GM21526 (cell line): ENCODE results near the gene IFT122.
"Not testable (repeated sequence)": the region's sequence is repeated elsewhere in the genome, so short reads cannot be mapped to it uniquely, and the experiment has no call there.

Experiments used
- ATAC-seq: cut with Tn5 transposase; IDR thresholded peaks from one replicate; pipeline ENCODE4 v1.9.1; 2021; ENCODE audit warnings: moderate library complexity; ENCODE audit not compliant: unreplicated experiment, low FRiP score

The IFT122 gene

DNA sequence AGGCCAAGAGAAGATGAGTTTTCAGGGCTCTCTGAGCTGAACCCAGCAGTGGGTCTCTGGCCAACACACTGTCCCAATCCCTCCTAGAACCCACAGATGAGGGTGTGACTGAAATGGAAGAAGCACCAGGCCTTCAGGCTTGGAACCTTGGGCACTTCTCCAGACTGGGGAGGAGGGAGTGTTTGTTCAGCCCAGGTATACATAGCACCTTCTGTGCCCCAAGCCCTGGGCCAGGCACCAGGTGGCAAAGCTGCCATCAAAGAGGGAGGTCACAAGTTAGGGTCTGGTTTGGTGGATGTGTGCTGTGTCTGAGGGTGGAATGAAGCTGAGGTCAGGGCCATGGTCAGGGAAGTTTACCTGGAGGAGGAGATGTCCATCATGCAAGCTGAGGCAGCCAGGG, 72.6 kb downstream of the IFT122 start:
- ATAC-seq = no peak

DNA sequence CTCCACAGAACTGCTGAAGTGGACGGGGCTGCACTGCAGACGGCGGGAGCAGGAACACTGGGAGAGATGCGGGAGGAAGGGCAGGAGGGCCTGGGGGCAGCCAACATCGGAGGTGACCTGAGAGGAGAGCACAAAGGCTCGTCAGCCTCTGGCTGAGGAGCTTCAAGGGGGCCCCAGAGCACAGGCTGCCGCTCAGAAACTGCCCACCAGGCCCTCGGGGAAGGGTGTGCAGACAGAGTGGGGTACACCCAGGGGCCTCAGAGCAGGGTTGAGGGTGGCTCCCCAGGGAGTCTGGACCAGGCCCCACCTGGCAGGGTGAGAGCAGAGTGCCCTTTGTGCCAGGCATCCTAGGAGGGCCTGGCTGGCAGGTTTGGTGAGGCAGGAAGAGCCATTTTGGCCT, 73.7 kb downstream of the IFT122 start:
- no peak for ATAC-seq

DNA sequence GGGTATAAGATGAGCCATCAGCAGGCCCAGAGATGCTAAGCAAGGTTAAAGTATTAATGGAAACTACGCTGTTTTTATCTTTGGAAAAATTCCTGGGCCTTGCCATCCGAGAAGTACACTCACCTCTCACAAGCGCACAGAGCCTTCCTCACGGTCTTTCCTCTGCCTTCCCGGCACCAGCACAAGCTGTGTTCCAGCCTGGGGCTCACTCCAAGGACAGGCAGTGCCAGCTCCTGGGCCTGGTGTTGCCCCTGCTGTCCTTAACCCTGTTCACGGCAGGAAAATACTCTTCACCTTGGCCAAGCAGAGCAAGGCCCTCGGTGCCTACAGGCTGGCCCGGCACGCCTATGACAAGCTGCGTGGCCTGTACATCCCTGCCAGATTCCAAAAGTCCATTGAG, 74.1 kb downstream of the IFT122 start:
- no peak for ATAC-seq

GRCh38 chr3:129514563-129514962, 74.5 kb downstream of the IFT122 start:
- no peak for ATAC-seq

GRCh38 chr3:129515108-129515820, 75.2 kb downstream of the IFT122 start:
- ATAC-seq = not testable (repeated sequence)

DNA sequence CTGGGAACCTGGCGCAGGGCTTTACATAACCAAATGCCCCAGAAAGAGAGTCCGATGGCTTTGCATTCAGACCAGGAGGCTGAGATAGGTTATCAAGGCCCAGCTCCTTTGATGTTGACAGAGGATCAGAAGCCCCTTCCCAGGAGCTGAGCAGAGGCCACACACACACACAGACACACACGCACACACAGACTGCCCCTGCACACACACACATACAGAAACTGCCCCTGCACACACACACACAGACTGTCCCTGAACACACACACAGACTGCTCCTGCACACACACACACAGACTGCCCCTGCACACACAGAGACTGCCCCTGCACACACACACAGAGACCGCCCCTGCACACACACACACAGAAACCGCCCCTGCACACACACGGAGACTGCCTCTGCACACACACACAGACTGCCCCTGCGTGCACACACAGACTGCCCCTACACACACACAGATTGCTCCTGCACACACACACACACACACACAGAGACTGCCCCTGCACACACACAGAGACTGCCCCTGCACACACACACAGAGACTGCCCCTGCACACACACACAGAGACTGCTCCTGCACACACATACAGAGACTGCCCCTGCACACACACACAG, 75.9 kb downstream of the IFT122 start:
- not testable (repeated sequence) for ATAC-seq

DNA sequence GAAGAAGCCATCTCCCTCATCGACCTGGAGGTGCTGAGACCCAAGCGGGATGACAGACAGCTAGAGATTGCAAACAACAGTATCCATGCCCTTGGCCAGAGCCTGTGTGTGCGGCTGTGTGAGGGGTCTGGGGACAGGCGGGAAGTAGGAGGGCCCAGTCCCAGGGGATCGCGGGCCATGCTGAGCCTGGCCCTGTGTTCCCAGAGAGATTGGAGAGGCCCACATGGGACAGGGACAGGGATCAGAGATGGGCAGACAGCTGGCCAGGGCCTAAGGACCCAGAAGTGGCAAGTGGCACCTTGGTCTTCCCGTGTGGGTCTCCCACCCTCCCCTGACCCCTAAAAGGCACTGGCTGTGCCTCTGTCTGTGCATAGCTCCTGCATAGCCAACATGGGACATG, 77.5 kb downstream of the IFT122 start:
- no peak for ATAC-seq

- no peak for ATAC-seq
These were observed 78.1 kb downstream of the IFT122 start for GRCh38 chr3:129518038-129518561.

GRCh38 chr3:129518581-129518980, 78.6 kb downstream of the IFT122 start:
- ATAC-seq = no peak

GRCh38 chr3:129519449-129519848, 79.4 kb downstream of the IFT122 start:
- no peak for ATAC-seq

- ATAC-seq = no peak
These were observed 80.1 kb downstream of the IFT122 start for GRCh38 chr3:129519896-129520715.

GRCh38 chr3:129520960-129521359, 80.9 kb downstream of the IFT122 start:
- ATAC-seq = no peak

DNA sequence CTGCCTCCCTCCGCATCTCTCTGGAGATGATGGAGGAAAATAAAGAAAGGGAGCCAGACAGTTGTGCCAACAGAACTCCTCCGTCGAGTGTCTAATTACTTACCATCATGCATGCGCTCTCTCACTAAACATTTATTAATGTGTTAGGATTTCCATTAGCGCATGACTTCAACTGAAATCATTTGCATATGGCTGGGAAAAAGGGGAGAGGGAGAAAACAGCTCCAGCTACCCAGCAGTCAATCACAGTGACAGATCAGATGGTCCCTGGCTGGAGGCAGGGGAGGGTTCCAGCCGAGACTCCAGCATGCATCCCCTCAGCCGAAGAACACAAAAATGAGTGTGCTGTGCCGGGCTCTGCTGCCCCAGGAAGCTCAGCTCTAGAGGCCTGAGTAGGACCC, 81.6 kb downstream of the IFT122 start:
- no peak for ATAC-seq

DNA sequence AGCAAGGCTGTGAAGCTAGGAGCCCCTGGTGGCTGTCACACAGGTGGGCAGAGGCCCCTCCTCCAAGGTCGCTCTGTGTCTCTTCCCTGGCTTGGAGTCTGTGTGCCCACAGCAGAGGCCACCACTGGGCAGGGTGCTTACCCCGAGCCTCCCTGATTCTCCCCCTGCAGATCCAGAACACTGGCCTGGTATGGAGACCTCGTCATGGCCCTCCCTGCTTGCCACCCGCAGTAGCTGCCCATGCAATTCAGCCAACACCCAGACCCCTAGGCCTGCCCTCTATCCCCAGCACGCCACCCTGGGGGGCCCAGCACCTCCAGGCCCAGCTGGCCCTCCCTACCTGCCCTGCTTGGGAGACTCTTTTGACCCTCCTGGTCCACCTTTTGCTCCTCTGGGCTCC, 82.9 kb downstream of the IFT122 start:
- no peak for ATAC-seq

DNA sequence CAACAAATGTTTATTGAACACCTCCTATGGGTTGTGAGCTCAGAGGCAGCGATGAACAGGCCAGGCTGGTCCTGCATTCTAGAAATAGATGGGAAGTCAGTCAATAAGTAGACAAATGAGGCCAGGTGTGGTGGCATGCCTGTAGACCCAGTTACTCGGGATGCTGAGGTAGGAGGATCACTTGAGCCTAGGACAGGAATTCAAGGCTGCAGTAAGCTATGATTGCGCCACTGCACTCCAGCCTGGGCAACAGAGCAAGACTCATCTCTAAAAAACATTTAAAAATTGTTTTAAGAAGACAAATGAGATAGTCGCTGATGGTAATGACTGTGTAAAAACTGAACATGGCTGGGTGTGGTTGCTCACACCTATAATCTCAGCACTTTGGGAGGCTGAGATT, 84.1 kb downstream of the IFT122 start:
- no peak for ATAC-seq

GRCh38 chr3:129525341-129525968, 85.4 kb downstream of the IFT122 start:
- ATAC-seq = no peak

DNA sequence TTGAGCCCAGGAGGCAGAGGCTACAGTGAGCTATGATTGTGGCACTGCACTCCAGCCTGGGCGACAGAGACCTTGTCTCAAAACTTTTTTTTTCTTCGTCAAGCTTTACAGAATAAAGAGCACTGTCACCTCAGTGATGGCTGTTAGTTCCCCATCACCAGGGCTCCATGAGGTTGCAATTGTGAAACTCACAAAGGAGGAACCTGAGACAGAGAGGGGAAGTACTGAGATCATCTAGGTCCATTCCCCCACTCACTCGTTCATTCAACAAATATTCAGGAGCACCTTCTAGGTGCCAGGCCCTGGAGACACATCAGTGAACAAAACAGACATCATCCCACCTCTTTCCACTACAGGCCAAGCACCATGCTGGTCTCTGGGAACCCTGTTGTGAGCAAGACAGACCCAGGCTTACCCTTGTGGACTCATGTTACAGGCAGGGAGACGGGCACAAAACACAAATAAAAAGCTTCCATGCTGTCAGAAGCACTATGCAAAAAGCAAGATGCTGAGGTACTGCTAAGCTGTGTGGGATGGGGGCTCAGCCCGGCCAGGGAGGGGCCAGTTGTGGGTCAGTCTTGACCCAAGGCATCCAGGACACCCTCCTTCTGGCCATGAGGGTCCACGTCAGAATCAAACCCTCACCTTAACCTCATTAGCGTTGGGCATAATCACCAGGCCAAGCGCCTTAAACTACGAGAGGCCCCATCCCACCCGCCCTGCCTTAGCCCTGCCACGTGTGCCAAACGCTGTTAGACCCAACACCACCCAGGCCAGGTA, 86.3 kb downstream of the IFT122 start:
- ATAC-seq = peak; percentile 80

DNA sequence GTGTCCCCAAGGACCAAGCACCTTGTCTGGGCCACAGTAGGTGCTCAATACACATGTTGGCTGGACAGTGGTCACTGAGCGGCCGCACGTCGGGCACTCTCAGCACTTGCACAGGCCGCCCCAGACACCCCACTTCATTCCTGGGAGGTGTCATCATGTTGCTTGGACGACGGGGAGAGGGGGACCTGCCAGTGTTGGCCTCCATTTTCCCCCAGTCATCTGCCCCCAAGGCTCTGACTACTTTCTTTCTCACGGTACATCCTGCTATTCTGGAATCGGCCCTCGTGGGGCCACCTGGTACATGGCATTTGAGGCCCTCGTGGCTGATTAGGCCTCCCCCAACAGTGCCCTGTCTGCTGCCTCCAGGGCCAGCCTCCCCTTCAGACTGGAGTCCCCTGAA, 87.2 kb downstream of the IFT122 start:
- ATAC-seq = no peak

- ATAC-seq = no peak
These were observed 88.6 kb downstream of the IFT122 start, which contains the start of gene RHO for GRCh38 chr3:129528589-129529100. Gene RHO (plus strand): TSS chr3:129528639. CDS start chr3:129528734, 95 bp downstream.
